NCI-H510A (cell line): ENCODE results near the gene HECTD2.
"Not testable (repeated sequence)": the region's sequence is repeated elsewhere in the genome, so short reads cannot be mapped to it uniquely, and the experiment has no call there.

Experiments
- DNase-seq: peaks from one replicate; lab custom pipeline; 2025; lab: John Stamatoyannopoulos, UW

Gene HECTD2

DNA sequence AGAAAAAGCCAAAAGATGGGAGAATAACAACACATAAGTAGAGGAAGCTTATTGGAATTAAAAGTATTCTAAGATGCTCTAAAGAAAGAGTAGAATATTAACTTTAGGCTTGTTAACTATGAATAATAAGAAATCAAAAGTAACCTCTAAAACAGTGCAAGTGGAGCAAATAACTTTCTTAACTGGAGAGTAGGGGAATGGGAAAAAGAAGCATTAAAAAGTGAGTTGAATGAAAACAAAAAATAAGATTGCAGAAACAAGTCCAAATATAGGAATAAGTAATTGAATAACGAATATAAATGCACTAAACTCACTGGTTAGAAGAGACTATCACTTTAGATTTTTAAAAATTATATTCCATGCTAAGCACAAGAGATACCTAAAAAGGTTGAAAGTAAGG lies 63.9 kb downstream of the HECTD2 start:
- DNase-seq, result no peak

DNA sequence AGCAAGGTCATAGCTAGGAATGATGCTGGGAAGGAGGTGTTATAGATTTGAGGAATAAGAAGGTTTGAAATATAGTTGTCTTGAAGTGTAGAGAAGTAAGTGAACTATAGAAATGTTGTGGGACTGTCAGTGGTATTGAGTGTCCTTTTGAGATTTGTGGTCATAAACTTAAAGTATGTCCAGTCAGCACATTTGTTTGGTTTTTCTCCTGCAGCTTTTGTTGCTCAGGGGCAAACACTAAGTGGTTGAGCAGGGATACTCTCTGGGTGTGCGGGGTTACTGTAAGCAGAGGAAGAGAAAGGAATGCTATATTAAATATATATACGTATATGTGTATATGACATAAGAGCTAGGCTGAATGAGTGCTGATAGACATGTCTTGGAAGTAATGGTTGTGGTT lies 67.1 kb downstream of the HECTD2 start:
- DNase-seq, result no peak

DNA sequence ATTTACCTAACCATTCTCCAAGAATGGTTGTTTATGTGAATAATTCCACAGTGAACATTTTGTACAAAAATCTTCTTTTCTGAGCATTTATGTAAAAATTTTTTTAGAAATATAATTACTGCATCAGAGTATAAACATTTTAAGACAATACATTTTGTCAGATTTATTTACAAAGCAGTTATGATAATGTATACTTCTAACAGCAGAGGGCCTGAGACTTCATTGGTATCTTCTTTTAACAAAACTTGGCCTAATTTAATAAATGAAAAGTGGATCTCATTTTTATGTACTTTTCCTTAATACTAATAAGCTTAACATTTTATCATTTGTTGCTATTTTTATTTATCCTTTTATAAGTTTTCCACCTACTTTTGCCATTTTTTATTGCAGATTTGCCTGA lies 69.4 kb downstream of the HECTD2 start:
- DNase-seq, result no peak

DNA sequence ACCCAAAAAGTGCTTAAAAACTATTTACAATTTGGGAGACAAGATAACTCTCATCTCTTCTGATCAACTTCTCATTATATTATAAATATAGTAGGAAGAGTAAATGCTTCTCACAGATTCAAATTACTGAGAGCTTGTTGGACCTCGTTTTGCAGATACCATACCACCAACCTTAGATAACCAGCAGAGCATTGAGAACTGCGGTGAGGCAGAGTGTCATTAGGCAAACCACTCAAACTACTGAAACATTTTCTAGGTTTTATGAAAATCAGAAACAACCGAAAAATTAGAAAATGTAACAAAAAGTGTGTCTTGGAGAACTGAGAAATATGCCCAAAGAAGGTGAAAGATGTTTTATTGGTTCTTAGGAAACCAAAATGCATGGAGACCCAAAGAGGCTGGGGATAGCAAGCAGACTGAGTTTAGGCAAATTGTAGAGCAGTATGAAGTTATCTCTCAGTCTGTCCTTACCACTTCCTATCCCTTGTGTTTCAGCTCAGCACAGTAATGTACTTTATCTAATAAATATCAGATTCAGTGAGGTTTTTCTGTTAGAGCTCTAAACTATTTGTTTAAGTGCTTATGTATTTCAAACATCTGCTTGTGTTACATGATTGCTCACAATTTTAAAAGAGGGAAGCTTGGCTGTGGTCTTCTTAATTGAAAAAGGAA lies 77.9 kb downstream of the HECTD2 start:
- no peak for DNase-seq

DNA sequence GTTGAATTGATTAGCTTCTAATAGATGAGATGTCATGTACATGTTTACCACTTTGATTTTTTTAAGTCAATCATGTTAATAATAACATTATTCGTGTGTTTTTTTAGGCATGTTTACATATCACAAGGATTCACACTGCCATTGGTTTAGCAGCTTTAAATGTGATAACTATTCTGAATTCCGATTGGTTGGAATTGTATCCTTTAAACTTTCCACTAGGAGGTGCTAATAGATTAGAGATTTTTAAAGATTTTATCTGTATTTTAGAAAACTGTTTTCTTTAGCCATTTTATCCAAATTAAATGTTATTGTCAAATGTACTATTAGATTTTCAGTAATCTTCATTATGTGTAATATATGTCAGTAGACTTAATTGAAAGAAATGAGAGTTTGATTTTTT lies 83.2 kb downstream of the HECTD2 start:
- DNase-seq, result no peak

DNA sequence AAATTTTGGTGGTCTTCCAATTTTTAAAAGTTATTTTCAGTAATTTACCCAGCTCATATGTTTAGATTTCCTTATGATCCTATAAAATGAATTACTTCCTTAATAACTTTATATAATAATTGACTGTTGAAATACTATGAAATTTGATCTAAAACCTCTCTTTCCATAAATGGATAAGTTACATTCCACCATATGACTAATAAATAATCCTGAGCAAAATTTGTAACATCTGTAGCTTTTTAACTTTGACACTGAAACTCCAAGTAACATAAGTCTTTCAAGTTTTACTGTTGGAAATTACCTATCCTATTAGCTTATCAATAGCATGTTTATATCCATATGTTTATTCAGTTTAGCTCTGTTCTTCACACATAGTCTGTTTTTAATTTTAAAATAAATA lies 85.3 kb downstream of the HECTD2 start:
- no peak for DNase-seq

DNA sequence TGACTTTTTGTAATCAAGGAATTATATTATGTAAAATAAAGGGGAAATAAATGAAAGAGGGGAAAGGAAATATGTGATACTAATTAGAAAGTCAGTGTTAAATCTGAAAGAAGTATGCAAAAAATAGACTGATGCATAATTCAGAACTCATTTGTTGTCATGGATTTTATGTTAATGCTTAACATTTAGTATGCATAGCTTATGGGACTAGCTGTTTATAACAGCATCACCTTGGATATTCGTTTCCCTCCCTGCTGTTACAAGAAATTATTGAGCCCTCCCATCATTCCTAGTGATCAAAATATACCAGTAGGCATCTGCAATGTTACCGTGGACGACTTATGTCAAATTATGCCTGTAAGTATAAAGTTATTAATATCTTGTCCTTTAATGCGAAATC lies 85.9 kb downstream of the HECTD2 start:
- DNase-seq, result no peak

DNA sequence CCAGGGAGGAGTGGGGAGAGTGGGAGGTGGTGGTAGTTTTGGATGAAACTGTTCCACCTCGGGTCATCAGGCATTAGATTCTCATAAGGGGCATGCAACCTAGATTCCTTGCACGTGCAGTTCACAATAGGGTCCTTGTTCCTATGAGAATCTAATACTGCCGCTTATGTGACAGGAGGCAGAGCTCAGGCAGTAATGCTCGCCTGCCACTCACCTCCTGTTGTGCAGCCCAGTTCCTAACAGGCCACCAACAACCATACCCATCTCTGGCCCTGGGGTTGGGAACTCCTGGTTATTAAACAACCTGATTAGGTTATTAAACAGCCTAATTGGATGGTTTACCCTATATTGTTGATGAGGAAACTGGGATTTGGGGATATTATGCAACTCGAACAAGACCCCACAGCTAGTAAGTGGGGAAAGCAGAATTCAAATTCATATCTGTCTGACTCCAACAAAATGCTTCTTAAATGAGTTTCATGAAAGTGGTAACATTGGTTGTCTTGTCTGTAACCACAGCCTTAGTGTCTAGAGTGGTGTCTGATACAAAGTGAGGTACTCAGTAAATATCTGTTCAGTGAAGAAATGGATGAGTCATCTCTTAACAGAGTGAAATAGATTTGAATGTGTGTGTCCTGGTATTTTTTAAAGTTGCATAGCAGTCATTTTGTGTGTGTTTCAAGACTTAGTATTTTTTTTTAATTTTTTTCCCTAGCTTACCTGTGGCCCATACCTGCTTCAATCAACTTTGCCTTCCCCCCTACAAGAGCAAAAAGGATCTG lies 101.6 kb downstream of the HECTD2 start:
- DNase-seq, result no peak

DNA sequence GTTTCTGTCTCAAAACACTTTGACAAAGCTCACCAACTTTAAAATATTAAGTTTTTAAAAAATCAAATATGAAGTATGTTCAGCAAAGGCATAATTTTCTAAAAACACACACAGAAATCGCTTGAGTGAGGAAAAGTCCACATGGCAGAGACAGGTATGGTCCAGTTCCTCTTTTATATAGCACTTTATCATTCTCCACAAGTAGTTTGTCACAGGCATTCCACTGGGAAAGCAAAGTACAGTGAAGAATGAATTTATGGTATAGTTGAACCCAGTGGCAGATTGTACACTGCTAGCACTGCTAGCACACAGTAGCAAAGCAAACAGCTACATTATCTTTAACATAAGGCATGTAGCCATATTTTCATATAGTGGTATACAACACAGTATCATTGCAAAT lies 102.3 kb downstream of the HECTD2 start:
- no peak for DNase-seq

DNA sequence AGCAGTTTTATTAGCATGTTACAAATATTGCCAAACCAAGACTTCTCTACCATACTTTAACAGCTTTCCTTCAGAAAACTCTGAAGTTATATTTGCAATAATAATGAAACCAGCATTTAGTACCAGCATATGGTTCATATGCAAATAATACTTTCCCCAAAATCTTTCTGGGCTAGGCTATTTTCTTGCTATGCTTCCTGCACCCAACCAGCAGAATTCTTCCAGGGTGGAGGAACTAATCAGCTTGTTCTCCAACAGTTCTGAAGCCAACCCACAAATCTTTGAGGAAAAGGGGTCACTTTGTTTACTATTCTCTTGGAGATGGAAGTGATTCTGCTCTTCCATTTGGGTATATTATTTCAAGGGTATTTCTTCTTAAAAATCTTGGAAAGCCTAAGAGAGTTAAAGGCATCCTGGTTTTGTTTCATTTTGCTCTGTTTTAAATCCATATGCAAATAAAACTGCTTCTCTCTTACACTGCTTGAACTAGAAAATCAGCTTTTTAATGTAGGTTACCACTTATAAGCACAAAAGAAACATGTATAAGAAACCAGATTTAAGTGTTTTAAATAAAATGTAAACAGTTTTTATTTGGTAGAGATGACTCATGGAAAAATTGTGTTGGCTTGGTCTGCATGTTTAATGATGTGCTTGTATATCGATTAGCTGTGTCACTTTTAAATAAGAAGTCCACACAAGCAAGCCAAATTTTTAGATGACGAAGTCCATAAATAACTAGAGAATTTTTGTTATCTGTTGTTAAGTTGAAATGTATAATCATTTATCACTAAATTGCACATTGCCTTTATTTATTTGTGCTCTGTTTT lies 103.7 kb downstream of the HECTD2 start:
- DNase-seq, result no peak

DNA sequence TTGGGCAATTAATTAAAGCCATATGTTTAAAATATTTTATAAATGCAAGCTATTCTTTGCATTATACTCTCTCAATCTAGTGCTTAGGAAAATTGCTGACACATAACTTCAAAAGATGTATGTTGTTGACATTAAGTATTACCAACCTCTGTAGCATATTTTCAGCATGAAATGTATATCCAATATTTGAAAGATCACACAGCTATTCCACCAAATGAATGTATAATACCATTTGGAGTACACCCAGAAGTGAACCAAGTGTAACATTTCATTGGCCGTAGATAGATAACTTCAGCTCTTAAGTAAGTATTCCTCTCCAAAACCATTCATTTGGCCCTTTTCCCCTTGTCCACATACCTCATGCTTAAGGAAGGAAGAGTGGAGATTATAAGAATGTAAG lies 104.6 kb downstream of the HECTD2 start:
- DNase-seq, result no peak

DNA sequence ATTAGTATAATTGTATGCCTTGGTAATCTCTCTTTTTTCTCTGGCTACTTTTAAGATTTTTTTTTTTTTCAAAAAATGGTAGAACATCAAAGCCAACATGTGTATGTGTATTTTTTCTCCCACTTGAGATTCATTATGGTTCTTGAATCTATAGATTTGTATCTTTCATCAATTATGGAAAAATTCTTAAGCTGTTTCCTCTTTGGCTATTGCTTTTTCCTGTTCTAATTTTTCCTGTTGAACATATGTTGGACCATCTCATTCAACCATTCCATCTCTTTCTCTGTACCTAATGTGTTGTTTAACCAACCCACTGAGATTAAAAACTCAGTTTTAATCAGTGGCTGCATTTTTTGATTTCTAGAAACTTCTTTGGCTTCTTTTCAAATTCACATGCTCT lies 107.2 kb downstream of the HECTD2 start:
- no peak for DNase-seq

DNA sequence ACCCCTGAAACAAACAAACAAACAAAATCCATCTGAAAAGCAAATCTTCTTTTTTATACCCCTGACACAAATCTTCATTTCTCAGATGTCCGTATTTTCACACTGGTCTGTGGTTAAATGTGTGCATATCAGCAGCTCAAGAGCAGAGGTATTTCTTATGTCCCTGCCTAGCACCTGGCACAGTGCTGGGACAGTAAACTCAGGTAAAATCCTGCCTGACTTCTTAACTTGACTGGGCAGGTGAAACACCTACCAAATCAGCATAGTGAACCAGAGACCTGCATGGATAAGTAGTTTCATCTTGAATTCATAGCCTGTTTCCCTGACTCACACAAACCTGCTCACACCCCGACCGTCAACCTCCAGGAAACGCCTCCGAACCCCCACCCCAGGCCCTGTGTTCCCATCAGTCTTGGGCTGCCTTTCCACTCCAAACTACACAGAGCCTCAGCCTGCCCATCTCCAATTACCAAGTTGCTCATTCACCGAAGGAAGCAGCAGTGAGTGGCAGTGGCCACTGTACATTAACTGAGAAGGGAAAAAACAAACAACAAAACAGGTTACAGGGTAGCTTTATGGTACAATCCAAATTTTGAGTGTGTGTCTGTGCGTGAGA lies 109.9 kb downstream of the HECTD2 start:
- no peak for DNase-seq

DNA sequence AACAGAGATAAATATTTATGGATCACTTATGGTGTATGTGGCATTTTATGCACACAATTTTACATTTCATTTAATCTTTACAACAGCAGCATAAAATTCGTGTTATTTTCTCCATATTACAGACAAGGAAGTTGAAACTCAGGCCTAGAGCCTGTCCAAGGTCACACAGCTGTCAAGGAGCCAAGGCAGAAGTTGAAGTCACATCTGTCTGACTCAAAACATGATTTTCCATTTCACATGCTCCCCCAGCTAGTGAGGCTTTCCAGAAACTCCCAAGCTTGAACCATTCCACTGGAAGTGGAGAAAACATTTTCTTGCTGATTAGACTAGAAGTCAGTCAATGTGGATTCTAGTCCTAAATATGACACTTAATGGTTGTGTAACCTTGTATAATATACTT lies 110.5 kb downstream of the HECTD2 start:
- no peak for DNase-seq

DNA sequence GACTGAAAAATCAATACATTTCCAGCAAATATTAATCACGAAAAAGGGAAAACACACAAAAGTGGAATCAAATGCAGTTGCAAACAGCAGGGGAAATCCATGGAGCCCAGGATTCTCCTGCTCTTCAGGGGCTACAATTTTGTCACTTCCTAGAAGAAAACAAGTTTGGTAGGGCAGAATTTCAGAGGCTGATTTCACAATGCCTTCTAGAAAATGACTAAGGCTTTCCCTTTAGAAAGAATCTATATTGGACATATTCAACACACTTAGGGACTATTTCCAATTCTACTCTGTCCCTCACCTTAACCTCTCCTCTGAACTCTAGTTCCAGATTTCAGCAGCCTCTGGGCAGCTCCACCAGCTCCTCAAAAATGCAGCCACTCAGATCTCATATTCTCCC lies 111.3 kb downstream of the HECTD2 start:
- no peak for DNase-seq

DNA sequence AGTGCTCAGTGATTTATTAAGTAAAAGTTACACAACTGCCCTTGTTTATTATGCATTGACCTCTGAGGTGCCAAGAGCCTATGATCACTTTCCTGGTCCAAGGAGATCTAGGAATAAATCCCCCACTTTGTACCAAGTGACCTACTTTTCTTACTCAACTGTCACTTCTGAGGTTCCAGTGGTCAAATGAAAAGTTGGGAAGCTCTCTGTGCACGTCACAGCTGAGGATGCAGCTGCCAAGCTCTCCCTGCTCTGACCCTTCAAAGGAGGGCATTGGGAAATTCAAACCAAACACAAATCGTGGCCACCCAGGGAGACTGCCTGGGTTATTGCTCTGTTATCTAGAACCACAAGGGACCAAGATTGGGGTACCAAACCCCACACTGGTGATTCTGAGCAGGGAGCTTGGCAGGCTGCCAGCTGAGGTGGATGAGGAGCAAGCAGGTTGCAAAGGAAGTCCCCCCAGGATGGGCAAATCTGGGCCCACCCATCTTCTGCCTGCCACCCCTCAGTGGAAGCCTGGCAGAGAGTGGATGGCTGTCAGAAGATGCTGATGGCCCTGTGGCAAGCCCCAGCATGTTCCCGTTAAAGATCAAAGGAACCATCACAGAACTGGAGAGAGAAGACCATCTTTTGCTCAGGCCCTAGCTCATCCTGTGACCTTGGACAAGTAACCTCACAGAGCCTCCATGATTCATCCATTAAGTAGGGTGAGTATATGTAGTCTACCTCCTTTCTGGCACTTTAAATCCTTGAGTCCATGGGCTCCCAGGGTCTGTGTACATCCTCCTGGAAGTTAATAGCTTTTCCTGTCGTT lies 116.0 kb downstream of the HECTD2 start:
- DNase-seq, result no peak

DNA sequence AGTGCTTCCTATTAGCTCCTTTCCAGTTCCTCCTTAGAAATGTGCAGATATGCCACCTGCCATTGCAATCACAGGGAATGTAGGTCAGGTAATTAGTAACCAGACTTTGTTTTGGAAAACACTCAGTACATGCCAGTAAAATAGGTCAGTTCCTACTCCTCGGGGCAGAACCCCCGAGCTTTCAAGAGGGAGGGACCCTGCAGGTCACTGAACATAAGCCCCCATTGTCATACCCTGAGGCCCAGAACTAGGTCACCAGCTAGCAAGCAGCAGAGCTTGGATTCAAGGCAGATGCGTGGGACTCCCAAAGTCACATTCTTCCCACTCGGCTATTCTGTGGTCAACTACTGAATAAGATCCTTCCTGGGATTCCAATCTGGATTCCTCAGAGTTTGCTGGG lies 117.9 kb downstream of the HECTD2 start:
- DNase-seq, result no peak

DNA sequence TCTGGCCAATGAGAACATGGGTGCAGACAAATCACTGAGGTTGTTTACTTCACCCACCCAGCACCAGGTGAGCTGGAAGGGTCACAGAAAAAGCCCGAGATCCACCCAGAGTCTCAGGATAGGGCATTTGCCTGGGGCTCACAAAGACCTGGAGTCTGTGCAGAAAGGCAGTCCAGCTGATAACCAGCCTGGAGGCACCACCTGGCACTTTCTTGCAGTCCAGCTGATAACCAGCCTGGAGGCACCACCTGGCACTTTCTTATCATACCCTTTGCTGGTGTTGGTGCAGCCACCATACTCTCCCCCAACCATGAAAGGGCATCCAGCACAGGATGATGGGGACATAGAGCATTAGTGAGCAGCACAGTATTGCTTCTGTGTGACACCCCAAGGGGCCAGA lies 118.6 kb downstream of the HECTD2 start:
- no peak for DNase-seq

DNA sequence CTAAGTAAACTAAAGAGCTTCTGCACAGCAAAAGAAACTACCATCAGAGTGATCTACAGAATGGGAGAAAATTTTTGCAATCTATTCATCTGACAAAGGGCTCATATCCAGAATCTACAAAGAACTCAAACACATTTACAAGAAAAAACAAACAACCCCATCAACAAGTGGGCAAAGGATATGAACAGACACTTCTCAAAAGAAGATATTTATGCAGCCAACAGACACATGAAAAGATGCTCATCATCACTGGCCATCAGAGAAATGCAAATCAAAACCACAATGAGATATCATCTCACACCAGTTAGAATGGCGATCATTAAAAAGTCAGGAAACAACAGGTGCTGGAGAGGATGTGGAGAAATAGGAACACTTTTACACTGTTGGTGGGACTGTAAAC lies 124.6 kb downstream of the HECTD2 start:
- not testable (repeated sequence) for DNase-seq

DNA sequence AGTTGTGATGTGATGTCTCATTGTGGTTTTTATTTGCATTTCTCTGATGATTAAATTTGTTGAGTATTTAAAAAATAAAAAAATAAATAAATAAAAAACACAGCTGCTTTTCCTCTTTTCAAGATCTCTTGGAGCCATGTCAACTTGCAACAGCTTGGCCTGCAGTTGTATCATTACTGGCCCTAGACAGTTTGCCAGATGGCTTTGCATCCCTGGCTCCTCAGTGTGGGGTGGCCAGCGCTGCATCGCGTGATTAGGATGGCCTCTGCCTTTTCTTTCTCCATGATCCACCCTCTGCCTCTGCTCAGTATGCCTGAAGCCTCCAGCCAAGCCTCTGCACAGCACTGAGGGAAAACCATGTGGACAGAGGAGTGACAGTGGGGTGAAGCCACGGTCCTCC lies 126.0 kb downstream of the HECTD2 start:
- DNase-seq, result no peak

DNA sequence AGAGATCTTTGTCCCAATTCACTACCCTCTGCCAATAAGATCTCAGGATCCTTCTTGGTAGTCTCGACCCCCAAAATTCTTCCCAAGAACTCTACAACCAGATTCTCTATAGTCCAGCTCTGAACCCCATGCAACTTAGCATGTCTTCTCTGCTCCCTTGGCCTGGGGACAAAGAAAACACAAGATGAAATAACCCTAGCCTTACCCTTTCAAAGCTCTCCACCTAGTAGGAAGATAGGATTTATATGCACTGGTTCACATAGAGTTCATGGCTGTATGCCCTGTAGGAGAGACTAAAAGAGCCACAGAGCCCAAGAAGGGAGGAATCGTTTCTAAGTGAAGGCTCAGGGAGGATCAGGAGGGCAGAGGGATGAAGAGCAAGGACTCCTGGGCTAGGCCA lies 126.6 kb downstream of the HECTD2 start:
- no peak for DNase-seq
